HL-60 (cell line): ENCODE results near the gene IGF2BP3.

ENCODE experiments used
- GABPA ChIP-seq: IDR thresholded peaks from 2 replicates; pipeline ENCODE4 v1.6.1; 2012; ENCODE audit warnings: low read depth
- TF ChIP-seq, protein P1 (sequence below): IDR thresholded peaks from 2 replicates; pipeline ENCODE4 v1.6.1; 2012; ENCODE audit warnings: low read depth; ENCODE audit not compliant: insufficient replicate concordance
- TF ChIP-seq, protein P2 (sequence below): IDR thresholded peaks from one replicate; pipeline ENCODE4 v1.5.1; 2011; ENCODE audit warnings: low read length, control low read depth, inconsistent platforms; ENCODE audit not compliant: insufficient read depth

DNA sequence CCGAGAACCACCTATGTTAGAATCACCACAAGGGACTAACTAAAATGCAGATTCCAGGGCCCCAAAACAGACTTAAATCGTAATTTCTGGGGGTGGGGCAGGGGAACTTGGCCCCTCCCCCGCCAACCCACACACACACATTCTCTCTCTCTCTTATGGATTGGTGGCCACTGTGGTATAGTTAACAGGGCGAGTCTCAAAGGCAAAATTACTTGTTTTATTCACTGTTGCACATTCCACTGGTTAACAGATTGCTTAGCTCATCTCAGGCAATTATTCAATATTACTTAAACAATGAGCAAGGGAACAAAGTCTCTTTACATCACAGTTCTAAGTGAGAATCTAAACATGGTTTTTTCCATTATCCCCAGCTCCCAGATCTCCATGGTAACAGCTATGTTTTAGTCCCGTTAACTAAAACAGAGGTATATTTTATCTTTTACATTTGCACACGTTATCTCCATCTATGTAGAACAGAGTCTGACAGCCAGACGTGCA lies 38.5 kb downstream of the IGF2BP3 start:
- TF ChIP-seq, protein P1, sequence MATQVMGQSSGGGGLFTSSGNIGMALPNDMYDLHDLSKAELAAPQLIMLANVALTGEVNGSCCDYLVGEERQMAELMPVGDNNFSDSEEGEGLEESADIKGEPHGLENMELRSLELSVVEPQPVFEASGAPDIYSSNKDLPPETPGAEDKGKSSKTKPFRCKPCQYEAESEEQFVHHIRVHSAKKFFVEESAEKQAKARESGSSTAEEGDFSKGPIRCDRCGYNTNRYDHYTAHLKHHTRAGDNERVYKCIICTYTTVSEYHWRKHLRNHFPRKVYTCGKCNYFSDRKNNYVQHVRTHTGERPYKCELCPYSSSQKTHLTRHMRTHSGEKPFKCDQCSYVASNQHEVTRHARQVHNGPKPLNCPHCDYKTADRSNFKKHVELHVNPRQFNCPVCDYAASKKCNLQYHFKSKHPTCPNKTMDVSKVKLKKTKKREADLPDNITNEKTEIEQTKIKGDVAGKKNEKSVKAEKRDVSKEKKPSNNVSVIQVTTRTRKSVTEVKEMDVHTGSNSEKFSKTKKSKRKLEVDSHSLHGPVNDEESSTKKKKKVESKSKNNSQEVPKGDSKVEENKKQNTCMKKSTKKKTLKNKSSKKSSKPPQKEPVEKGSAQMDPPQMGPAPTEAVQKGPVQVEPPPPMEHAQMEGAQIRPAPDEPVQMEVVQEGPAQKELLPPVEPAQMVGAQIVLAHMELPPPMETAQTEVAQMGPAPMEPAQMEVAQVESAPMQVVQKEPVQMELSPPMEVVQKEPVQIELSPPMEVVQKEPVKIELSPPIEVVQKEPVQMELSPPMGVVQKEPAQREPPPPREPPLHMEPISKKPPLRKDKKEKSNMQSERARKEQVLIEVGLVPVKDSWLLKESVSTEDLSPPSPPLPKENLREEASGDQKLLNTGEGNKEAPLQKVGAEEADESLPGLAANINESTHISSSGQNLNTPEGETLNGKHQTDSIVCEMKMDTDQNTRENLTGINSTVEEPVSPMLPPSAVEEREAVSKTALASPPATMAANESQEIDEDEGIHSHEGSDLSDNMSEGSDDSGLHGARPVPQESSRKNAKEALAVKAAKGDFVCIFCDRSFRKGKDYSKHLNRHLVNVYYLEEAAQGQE = no peak
- TF ChIP-seq, protein P2, sequence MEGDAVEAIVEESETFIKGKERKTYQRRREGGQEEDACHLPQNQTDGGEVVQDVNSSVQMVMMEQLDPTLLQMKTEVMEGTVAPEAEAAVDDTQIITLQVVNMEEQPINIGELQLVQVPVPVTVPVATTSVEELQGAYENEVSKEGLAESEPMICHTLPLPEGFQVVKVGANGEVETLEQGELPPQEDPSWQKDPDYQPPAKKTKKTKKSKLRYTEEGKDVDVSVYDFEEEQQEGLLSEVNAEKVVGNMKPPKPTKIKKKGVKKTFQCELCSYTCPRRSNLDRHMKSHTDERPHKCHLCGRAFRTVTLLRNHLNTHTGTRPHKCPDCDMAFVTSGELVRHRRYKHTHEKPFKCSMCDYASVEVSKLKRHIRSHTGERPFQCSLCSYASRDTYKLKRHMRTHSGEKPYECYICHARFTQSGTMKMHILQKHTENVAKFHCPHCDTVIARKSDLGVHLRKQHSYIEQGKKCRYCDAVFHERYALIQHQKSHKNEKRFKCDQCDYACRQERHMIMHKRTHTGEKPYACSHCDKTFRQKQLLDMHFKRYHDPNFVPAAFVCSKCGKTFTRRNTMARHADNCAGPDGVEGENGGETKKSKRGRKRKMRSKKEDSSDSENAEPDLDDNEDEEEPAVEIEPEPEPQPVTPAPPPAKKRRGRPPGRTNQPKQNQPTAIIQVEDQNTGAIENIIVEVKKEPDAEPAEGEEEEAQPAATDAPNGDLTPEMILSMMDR = no peak
- no peak for TF ChIP-seq GABPA
